GM15510 (cell line): Measurements from ENCODE around the gene SLC36A3.

Experiments used
- POLR2A ChIP-seq: IDR thresholded peaks from 3 replicates; pipeline ENCODE4 v1.6.1; 2011; ENCODE audit warnings: borderline replicate concordance; ENCODE audit not compliant: insufficient read length; ENCODE audit errors: extremely low read depth

Gene SLC36A3

GRCh38 chr5:151283120-151283825 is 20.3 kb downstream of the SLC36A3 start:
- TF ChIP-seq POLR2A: no peak

- no peak for TF ChIP-seq POLR2A
Observed at GRCh38 chr5:151281001-151281639, 22.4 kb downstream of the SLC36A3 start.

DNA sequence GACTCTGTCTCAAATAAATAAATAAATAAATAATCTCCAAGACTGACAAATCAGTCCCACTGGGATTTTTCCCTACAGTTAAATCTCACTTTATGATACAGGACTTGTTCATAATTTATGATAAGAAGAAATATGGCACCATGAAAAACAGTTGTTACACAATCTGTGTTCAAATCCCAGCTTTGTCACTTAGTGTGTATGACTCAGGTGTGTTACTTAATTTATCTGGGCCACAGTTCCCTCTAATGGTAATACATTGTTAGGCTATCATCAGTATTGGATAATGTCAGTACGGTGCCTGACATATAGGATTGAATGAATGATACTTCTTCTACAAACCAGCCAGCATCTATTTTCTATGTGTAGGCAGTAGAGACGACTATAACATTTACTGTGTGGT is 23.1 kb downstream of the SLC36A3 start:
- no peak for TF ChIP-seq POLR2A

- no peak for TF ChIP-seq POLR2A
Observed at GRCh38 chr5:151278845-151279244, 24.7 kb downstream of the SLC36A3 start.

GRCh38 chr5:151275803-151276202 is 27.8 kb downstream of the SLC36A3 start:
- TF ChIP-seq POLR2A: no peak

GRCh38 chr5:151274666-151275065 is 28.9 kb downstream of the SLC36A3 start:
- TF ChIP-seq POLR2A: no peak

DNA sequence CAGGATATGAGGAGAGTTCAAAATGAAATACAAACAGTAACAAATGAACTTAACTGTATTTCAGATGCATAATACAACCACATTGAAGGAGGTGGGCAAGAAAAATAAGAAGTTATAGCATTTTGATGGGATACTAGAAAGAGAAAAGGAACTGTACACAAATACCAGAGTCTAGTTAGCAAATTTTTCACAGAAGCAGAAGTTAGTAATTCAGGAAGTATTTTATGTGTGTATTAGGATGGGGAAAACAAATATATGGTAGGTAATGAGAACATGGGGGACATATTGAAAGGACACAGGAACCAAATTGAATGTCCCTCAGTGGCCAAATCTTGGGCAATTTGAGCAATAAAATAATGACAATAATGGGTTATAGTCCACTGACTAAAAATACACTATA is 32.2 kb downstream of the SLC36A3 start:
- TF ChIP-seq POLR2A: no peak

GRCh38 chr5:151270599-151270998 is 33.0 kb downstream of the SLC36A3 start:
- TF ChIP-seq POLR2A: no peak

DNA sequence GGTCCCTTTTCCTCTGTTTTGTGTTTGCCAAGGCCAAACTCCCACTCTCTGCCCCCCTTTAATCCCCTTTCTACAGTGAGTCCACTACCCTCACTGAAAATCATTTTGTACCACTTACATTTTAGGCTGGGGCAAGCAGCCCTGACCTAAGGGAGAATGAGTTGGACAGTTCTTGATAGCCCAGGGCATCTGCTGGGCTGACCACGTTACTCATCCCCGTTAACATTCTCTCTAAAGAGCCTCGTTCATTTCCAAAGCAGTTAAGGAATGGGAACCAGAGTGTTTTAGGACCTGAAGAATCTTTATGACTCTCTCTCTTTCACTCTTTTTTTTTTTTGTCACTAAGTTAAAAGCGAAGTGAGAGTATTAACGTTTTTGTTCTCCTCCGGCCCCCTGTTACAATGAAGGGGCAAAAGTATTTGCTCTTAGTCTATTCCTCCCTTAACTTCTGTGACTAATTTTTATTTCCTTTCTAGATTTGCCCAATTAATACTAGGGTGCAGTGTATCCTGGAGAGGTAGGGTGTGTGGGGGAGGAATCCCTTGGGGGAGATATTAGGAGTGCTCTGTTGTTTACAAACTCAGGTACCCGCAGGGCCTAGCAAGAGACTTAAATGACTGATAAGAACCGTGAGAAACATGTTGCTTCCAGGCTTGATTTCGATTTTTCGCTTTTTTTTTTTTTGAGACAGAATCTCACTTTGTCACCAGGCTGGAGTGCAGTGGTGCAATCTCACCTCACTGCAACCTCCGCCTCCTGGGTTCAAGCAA is 35.9 kb downstream of the SLC36A3 start:
- no peak for TF ChIP-seq POLR2A

GRCh38 chr5:151264113-151264512 is 39.5 kb downstream of the SLC36A3 start:
- TF ChIP-seq POLR2A: no peak

GRCh38 chr5:151262532-151262931 is 41.0 kb downstream of the SLC36A3 start:
- no peak for TF ChIP-seq POLR2A

DNA sequence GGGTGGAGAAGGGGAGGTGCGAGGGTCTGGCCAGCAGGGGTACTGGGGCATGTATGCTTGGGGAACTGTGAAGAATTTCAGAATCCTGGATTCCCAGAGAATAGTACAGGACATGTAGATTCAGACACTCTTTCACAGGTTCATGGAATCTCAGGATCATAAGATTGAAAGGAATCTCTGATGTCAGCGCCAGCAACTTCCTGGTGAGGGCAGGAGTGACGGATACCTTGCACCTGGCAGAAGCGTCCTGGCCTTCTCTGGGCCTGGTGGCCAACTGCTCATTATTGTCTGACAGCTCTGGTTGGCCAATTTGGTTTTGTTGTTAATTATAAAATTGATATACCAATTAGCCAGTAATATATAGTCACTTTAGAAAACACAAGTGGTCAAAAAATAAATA is 43.6 kb downstream of the SLC36A3 start:
- TF ChIP-seq POLR2A: no peak

GRCh38 chr5:151258816-151259215 is 44.8 kb downstream of the SLC36A3 start:
- TF ChIP-seq POLR2A: no peak

DNA sequence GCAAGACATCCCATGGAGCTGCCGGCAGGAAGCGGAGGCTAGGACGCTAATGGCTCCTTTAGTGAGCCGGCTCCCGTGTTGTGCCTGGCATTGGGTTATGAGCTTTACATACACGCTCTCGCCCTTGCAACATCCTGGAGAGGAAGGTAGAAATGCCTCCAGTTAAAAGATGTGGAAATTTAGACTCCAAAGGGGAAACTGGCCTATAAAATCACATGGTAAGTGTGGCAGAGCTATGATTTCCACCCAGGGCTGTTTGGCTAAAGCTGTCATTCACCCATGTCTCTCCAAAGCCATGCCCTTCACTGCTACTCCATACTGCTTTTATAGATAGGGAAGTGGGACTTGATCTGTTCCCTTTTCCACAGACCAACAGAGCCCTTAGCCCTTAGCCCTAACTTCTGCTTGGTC is 45.4 kb downstream of the SLC36A3 start:
- TF ChIP-seq POLR2A: no peak

- TF ChIP-seq POLR2A: no peak
Observed at GRCh38 chr5:151257731-151258181, 45.8 kb downstream of the SLC36A3 start.
